Fibroblast of lung (primary cell): Measurements from ENCODE around the gene KLK4. TPM values are rescaled to one million over a fixed set of nuclear protein-coding genes. Genes with fewer than 3 reads are reported as not detected.

Experiments used
- DNase-seq, 2 donors: peaks; one replicate each; pipeline versions ENCODE4 v3.0.0 to v3.0.0-alpha.2; 2010; ENCODE audit warnings: low read depth in 2 of 2
- H2AFZ ChIP-seq: 2 replicates; pipeline ENCODE4 v1.5.1; 2012; ENCODE audit warnings: low read length, control low read depth, inconsistent platforms
- H3K27ac ChIP-seq: 2 replicates; pipeline ENCODE4 v1.5.1; 2011; ENCODE audit warnings: low read length, control low read depth; ENCODE audit not compliant: insufficient read depth
- H3K27me3 ChIP-seq: 2 replicates; pipeline ENCODE4 v1.5.1; 2011; ENCODE audit warnings: mild to moderate bottlenecking, low read length; ENCODE audit not compliant: control insufficient read depth, insufficient read depth
- H3K36me3 ChIP-seq: 2 replicates; pipeline ENCODE4 v1.5.1; 2011; ENCODE audit warnings: low read length; ENCODE audit not compliant: control insufficient read depth, insufficient read depth
- H3K4me1 ChIP-seq: 2 replicates; pipeline ENCODE4 v1.5.1; 2011; ENCODE audit warnings: low read length; ENCODE audit not compliant: control insufficient read depth, insufficient read depth; ENCODE audit errors: extremely low read depth
- H3K4me2 ChIP-seq: 2 replicates; pipeline ENCODE4 v1.5.1; 2011; ENCODE audit warnings: low read length, control low read depth; ENCODE audit not compliant: insufficient read depth; ENCODE audit errors: extremely low read depth
- H3K4me3 ChIP-seq, 4 experiments: fragments of 200-600 bp in 1 of 4; sonication (generic) in 1 of 4; replicated peaks in 1 of 4; 2 replicates each; pipeline ENCODE4 v1.5.1; 2011 to 2016; ENCODE audit warnings: low read length in 4 of 4, low read depth in 3 of 4, mild to moderate bottlenecking in 3 of 4, control low read depth in 2 of 4, inconsistent platforms in 1 of 4, mixed read lengths in 1 of 4; ENCODE audit not compliant: insufficient read depth in 1 of 4; ENCODE audit errors: control extremely low read depth in 1 of 4
- H3K79me2 ChIP-seq: 2 replicates; pipeline ENCODE4 v1.5.1; 2012; ENCODE audit warnings: mild to moderate bottlenecking, low read length, inconsistent platforms; ENCODE audit not compliant: control insufficient read depth, insufficient read depth
- H3K9ac ChIP-seq: 2 replicates; pipeline ENCODE4 v1.5.1; 2011; ENCODE audit warnings: mild to moderate bottlenecking, low read length, control low read depth; ENCODE audit not compliant: insufficient read depth
- H3K9me3 ChIP-seq: 2 replicates; pipeline ENCODE4 v1.5.1; 2012; ENCODE audit warnings: low read depth, low read length; ENCODE audit not compliant: control insufficient read depth, insufficient read depth
- H4K20me1 ChIP-seq: 2 replicates; pipeline ENCODE4 v1.5.1; 2011; ENCODE audit warnings: low read length; ENCODE audit not compliant: control insufficient read depth, insufficient read depth; ENCODE audit errors: extremely low read depth
- EZH2 ChIP-seq: IDR thresholded peaks from 2 replicates; pipeline ENCODE4 v1.5.1; 2012; ENCODE audit warnings: low read length, control low read depth, mild to moderate bottlenecking; ENCODE audit errors: missing control alignments
- polyA plus RNA-seq, 2 donors: library from polyadenylated mRNA; depleted of rRNA in 1 of 2; stranded (reverse) in 1 of 2; unstranded in 1 of 2; fragments of >200 nt; gene quantifications; 2 replicates each; pipeline ENCODE4 v1.2.1, GENCODE V29; 2011 to 2012; ENCODE audit warnings: missing spikeins in 1 of 2
- total RNA-seq: library from RNA; depleted of rRNA; stranded (reverse); fragments of >200 nt; gene quantifications from 2 replicates; pipeline ENCODE4 v1.2.1, GENCODE V29; 2014
- TF ChIP-seq, protein P1 (sequence below), 2 donors: IDR thresholded peaks in 1 of 2; conservative IDR thresholded peaks in 1 of 2; 1 replicate in 1 of 2; 2 replicates in 1 of 2; pipeline ENCODE4 v1.5.1; 2011 to 2012; ENCODE audit warnings: low read length in 2 of 2, control low read depth in 1 of 2, inconsistent platforms in 1 of 2, low read depth in 1 of 2, mild to moderate bottlenecking in 1 of 2

KLK4 gene
- total and polyA plus RNA-seq, 2 donors (not counting 1 experiment from before 2014, with no cell fraction given) = not detected

DNA sequence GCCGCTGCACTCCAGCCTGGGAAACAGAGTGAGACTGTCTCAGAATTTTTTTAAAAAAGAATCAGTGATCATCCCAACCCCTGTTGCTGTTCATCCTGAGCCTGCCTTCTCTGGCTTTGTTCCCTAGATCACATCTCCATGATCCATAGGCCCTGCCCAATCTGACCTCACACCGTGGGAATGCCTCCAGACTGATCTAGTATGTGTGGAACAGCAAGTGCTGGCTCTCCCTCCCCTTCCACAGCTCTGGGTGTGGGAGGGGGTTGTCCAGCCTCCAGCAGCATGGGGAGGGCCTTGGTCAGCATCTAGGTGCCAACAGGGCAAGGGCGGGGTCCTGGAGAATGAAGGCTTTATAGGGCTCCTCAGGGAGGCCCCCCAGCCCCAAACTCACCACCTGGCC lies 38.1 kb downstream of the KLK4 start, which contains the start of gene KLK2:
Gene KLK2 (plus strand): TSS at position 384 of the 400 bp plus-strand sequence. CDS start 35 bp downstream, outside the sequence.
- Histone ChIP-seq H3K27ac (no peak within 1 kb of the TSS), H3K9ac (no peak within 1 kb of the TSS), H3K4me1 (no peaks in the 10 kb centered on the region), H4K20me1 (no peaks in the 10 kb centered on the region), H3K4me3 (no peak within 1 kb of the TSS), H3K9me3 (no peaks in the 10 kb centered on the region), H2AFZ (no peak within 1 kb of the TSS), H3K36me3 (no peaks in the 10 kb centered on the region), H3K4me2 (no peak within 1 kb of the TSS), H3K79me2 (no peaks in the 10 kb centered on the region), H3K27me3 (no peaks in the 10 kb centered on the region)
- TF ChIP-seq, protein P1, sequence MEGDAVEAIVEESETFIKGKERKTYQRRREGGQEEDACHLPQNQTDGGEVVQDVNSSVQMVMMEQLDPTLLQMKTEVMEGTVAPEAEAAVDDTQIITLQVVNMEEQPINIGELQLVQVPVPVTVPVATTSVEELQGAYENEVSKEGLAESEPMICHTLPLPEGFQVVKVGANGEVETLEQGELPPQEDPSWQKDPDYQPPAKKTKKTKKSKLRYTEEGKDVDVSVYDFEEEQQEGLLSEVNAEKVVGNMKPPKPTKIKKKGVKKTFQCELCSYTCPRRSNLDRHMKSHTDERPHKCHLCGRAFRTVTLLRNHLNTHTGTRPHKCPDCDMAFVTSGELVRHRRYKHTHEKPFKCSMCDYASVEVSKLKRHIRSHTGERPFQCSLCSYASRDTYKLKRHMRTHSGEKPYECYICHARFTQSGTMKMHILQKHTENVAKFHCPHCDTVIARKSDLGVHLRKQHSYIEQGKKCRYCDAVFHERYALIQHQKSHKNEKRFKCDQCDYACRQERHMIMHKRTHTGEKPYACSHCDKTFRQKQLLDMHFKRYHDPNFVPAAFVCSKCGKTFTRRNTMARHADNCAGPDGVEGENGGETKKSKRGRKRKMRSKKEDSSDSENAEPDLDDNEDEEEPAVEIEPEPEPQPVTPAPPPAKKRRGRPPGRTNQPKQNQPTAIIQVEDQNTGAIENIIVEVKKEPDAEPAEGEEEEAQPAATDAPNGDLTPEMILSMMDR (conservative IDR thresholded peaks at IDR 0.05 in 1 of 2, IDR thresholded peaks at IDR 0.05 in 1 of 2; ENCODE audit: low read depth in 1 of 2, low read length in 2 of 2) = no peak
- TF ChIP-seq EZH2 = no peak
- no peak for DNase-seq

DNA sequence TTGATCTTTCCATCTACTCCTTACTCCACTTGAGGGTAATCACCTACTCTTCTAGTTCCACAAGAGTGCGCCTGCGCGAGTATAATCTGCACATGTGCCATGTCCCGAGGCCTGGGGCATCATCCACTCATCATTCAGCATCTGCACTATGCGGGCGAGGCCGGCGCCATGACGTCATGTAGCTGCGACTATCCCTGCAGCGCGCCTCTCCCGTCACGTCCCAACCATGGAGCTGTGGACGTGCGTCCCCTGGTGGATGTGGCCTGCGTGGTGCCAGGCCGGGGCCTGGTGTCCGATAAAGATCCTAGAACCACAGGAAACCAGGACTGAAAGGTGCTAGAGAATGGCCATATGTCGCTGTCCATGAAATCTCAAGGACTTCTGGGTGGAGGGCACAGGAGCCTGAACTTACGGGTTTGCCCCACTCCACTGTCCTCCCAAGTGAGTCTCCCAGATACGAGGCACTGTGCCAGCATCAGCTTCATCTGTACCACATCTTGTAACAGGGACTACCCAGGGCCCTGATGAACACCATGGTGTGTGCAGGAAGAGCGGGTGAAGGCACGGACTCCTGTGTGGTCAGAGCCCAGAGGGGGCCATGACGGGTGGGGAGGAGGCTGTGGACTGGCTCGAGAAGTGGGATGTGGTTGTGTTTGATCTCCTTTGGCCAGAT lies 40.6 kb downstream of the KLK4 start:
- no peak overlapping the region for H2AFZ ChIP-seq
- H3K27ac ChIP-seq = no peak overlapping the region
- no peak for TF ChIP-seq EZH2
- TF ChIP-seq, protein P1 (conservative IDR thresholded peaks at IDR 0.05 in 1 of 2, IDR thresholded peaks at IDR 0.05 in 1 of 2; ENCODE audit: low read depth in 1 of 2, low read length in 2 of 2) = no peak
- no peaks in the 10 kb centered on the region for H3K79me2 ChIP-seq
- no peaks in the 10 kb centered on the region for H3K9me3 ChIP-seq
- H3K4me2 ChIP-seq = no peak overlapping the region
- H3K36me3 ChIP-seq = no peaks in the 10 kb centered on the region
- H3K9ac ChIP-seq = no peak overlapping the region
- no peaks in the 10 kb centered on the region for H3K27me3 ChIP-seq
- H3K4me3 ChIP-seq = no peak overlapping the region
- no peak for DNase-seq
- H4K20me1 ChIP-seq = no peaks in the 10 kb centered on the region
- no peaks in the 10 kb centered on the region for H3K4me1 ChIP-seq

- Histone ChIP-seq H3K4me1 (no peaks in the 10 kb centered on the region), H3K79me2 (no peaks in the 10 kb centered on the region), H4K20me1 (no peaks in the 10 kb centered on the region), H3K4me3 (no peak overlapping the region), H3K36me3 (no peaks in the 10 kb centered on the region), H3K27me3 (no peaks in the 10 kb centered on the region), H3K4me2 (no peak overlapping the region), H3K9me3 (no peaks in the 10 kb centered on the region), H3K9ac (no peak overlapping the region), H3K27ac (no peak overlapping the region), H2AFZ (no peak overlapping the region)
- no peak for DNase-seq
- TF ChIP-seq, protein P1 (conservative IDR thresholded peaks at IDR 0.05 in 1 of 2, IDR thresholded peaks at IDR 0.05 in 1 of 2; ENCODE audit: low read depth in 1 of 2, low read length in 2 of 2) = no peak
- TF ChIP-seq EZH2 = no peak
Measured at GRCh38 chr19:50869479-50869878, 41.7 kb downstream of the KLK4 start.
